SK-N-SH treated with all-trans-retinoic acid at 6 μM for 48 hours (cell line): ENCODE data around the gene PKLR.

Experiments
- ATAC-seq: fragments of 200-7000 bp; cut with Tn5 transposase; 3 replicates; pipeline ENCODE4 v1.9.1; 2020; ENCODE audit warnings: mild to moderate bottlenecking, moderate library complexity
- ARNTL ChIP-seq: fragments of 450-650 bp; formaldehyde crosslinking; IDR thresholded peaks from 2 replicates; pipeline ENCODE4 v1.5.0; 2020; ENCODE audit warnings: low read depth, mild to moderate bottlenecking, moderate library complexity, borderline replicate concordance
- BACH2 ChIP-seq: fragments of 250-450 bp; sonication (Bioruptor Pico); IDR thresholded peaks from 2 replicates; pipeline ENCODE4 v1.9.0; 2021; ENCODE audit warnings: mild to moderate bottlenecking, borderline replicate concordance
- CREB5 ChIP-seq: fragments of 250-450 bp; sonication (Bioruptor Pico); IDR thresholded peaks from 2 replicates; pipeline ENCODE4 v1.5.1; 2020; ENCODE audit warnings: low read depth, mild to moderate bottlenecking, moderate library complexity
- CSDC2 ChIP-seq: fragments of 250-450 bp; sonication (Bioruptor Pico); IDR thresholded peaks from 2 replicates; pipeline ENCODE4 v1.5.0; 2020; ENCODE audit warnings: mild to moderate bottlenecking, moderate library complexity
- CSRNP3 ChIP-seq: fragments of 250-450 bp; sonication (Bioruptor Pico); IDR thresholded peaks from 2 replicates; pipeline ENCODE4 v1.5.1; 2021; ENCODE audit warnings: mild to moderate bottlenecking, moderate library complexity
- ESRRG ChIP-seq: fragments of 250-450 bp; sonication (Bioruptor Pico); IDR thresholded peaks from 2 replicates; pipeline ENCODE4 v1.6.1; 2021; ENCODE audit warnings: mild to moderate bottlenecking
- GLIS3 ChIP-seq: fragments of 250-450 bp; sonication (Bioruptor Pico); IDR thresholded peaks from 2 replicates; pipeline ENCODE4 v1.5.0; 2020; ENCODE audit warnings: mild to moderate bottlenecking, moderate library complexity
- OSR1 ChIP-seq: fragments of 250-450 bp; sonication (Bioruptor Pico); IDR thresholded peaks from 2 replicates; pipeline ENCODE4 v1.8.0; 2022; ENCODE audit warnings: moderate library complexity, mild to moderate bottlenecking, inconsistent platforms
- PATZ1 ChIP-seq: fragments of 250-450 bp; sonication (Bioruptor Pico); IDR thresholded peaks from 2 replicates; pipeline ENCODE4 v1.8.0; 2020; ENCODE audit warnings: mild to moderate bottlenecking, moderate library complexity, borderline replicate concordance
- PPARA ChIP-seq: fragments of 250-450 bp; sonication (Bioruptor Pico); IDR thresholded peaks from 2 replicates; pipeline ENCODE4 v1.5.0; 2020; ENCODE audit warnings: mild to moderate bottlenecking, borderline replicate concordance
- RARB ChIP-seq: fragments of 250-450 bp; sonication (Bioruptor Pico); IDR thresholded peaks from 2 replicates; pipeline ENCODE4 v1.8.0; 2021; ENCODE audit warnings: mild to moderate bottlenecking, moderate library complexity
- SNAI2 ChIP-seq: fragments of 250-450 bp; sonication (Bioruptor Pico); IDR thresholded peaks from 2 replicates; pipeline ENCODE4 v1.5.0; 2020; ENCODE audit warnings: mild to moderate bottlenecking, moderate library complexity
- TCF4 ChIP-seq: fragments of 250-450 bp; sonication (Bioruptor Pico); IDR thresholded peaks from 2 replicates; pipeline ENCODE4 v1.8.0; 2021; ENCODE audit warnings: mild to moderate bottlenecking, moderate library complexity, borderline replicate concordance
- TOX ChIP-seq: fragments of 250-450 bp; sonication (Bioruptor Pico); IDR thresholded peaks from 2 replicates; pipeline ENCODE4 v1.8.0; 2021; ENCODE audit warnings: mild to moderate bottlenecking, moderate library complexity, borderline replicate concordance
- TSHZ2 ChIP-seq: fragments of 250-450 bp; sonication (Bioruptor Pico); IDR thresholded peaks from 2 replicates; pipeline ENCODE4 v1.5.0; 2020; ENCODE audit warnings: mild to moderate bottlenecking, moderate library complexity
- ZC3H10 ChIP-seq: fragments of 250-450 bp; sonication (Bioruptor Pico); IDR thresholded peaks from 2 replicates; pipeline ENCODE4 v1.5.1; 2021; ENCODE audit warnings: mild to moderate bottlenecking, moderate library complexity
- ZFP3 ChIP-seq: fragments of 250-450 bp; sonication (Bioruptor Pico); IDR thresholded peaks from 2 replicates; pipeline ENCODE4 v1.5.0; 2020; ENCODE audit warnings: mild to moderate bottlenecking, moderate library complexity
- ZFP30 ChIP-seq: fragments of 450-650 bp; formaldehyde crosslinking; IDR thresholded peaks from 2 replicates; pipeline ENCODE4 v1.5.0; 2022; ENCODE audit warnings: mild to moderate bottlenecking, moderate library complexity
- ZNF565 ChIP-seq: fragments of 450-650 bp; formaldehyde crosslinking; conservative IDR thresholded peaks from 2 replicates; pipeline ENCODE4 v1.5.0; 2020; ENCODE audit warnings: low read depth, mild to moderate bottlenecking, moderate library complexity
- ZNF70 ChIP-seq: fragments of 450-650 bp; formaldehyde crosslinking; IDR thresholded peaks from 2 replicates; pipeline ENCODE4 v1.5.0; 2020; ENCODE audit warnings: mild to moderate bottlenecking, moderate library complexity
- ZNF8 ChIP-seq: fragments of 450-650 bp; formaldehyde crosslinking; IDR thresholded peaks from 2 replicates; pipeline ENCODE4 v1.5.0; 2020; ENCODE audit warnings: mild to moderate bottlenecking, moderate library complexity

Gene PKLR

GRCh38 chr1:155297384-155297783, 3.9 kb downstream of the PKLR start (continued):
- TF ChIP-seq PATZ1 (CRISPR knock-in tag) = no peak
- no peak for TF ChIP-seq SNAI2 (CRISPR knock-in tag)
- TF ChIP-seq GLIS3 (CRISPR knock-in tag) = no peak
- no peak for TF ChIP-seq ZFP3 (CRISPR knock-in tag)
- no peak for TF ChIP-seq TCF4 (CRISPR knock-in tag)
- TF ChIP-seq ZFP30 = no peak
- TF ChIP-seq, all 23 proteins: peak for 0

- TF ChIP-seq ESRRG (CRISPR knock-in tag) (no peak), BACH2 (CRISPR knock-in tag) (no peak), ARNTL (CRISPR knock-in tag) (no peak), CSRNP3 (CRISPR knock-in tag) (no peak), ZFP30 (no peak), TSHZ2 (CRISPR knock-in tag) (no peak), GLIS3 (CRISPR knock-in tag) (no peak), TOX (CRISPR knock-in tag) (no peak), ZNF565 (no peak), PPARA (CRISPR knock-in tag) (no peak), ZNF8 (CRISPR knock-in tag) (no peak), ZC3H10 (CRISPR knock-in tag) (no peak), ZNF70 (CRISPR knock-in tag) (no peak), PATZ1 (CRISPR knock-in tag) (no peak)
- TF ChIP-seq, all 23 proteins: peak for 0
- ATAC-seq = no peak
These were observed 4.6 kb downstream of the PKLR start for GRCh38 chr1:155296661-155297060.

- TF ChIP-seq ESRRG (CRISPR knock-in tag) = no peak
- TF ChIP-seq PATZ1 (CRISPR knock-in tag) = no peak
- TF ChIP-seq ZNF70 (CRISPR knock-in tag) = no peak
- no peak for TF ChIP-seq ZNF565
- no peak for TF ChIP-seq CREB5
- no peak for TF ChIP-seq ZFP30
- TF ChIP-seq ZNF8 (CRISPR knock-in tag) = no peak
- TF ChIP-seq ZFP3 (CRISPR knock-in tag) = no peak
- TF ChIP-seq OSR1 (CRISPR knock-in tag) = no peak
- no peak for TF ChIP-seq ARNTL (CRISPR knock-in tag)
- TF ChIP-seq TSHZ2 (CRISPR knock-in tag) = no peak
- TF ChIP-seq SNAI2 (CRISPR knock-in tag) = no peak
- no peak for TF ChIP-seq PPARA (CRISPR knock-in tag)
- TF ChIP-seq CSRNP3 (CRISPR knock-in tag) = no peak
- no peak for TF ChIP-seq CSDC2
- TF ChIP-seq RARB (CRISPR knock-in tag) = no peak
- TF ChIP-seq TOX (CRISPR knock-in tag) = no peak
- TF ChIP-seq, all 23 proteins: peak for 0
- ATAC-seq = no peak
These were observed 5.3 kb downstream of the PKLR start for GRCh38 chr1:155295942-155296267.
